Ovary (tissue), 3 donors: Measurements from ENCODE around the gene PTPRG.

Experiments used
- CTCF ChIP-seq, 3 donors: fragments of 450-650 bp in 2 of 3; fragments of 200-600 bp in 1 of 3; IDR thresholded peaks; one replicate each; pipeline versions ENCODE4 v1.5.1 to v1.8.0; 2016 to 2022; ENCODE audit warnings: antibody characterized with exemption in 3 of 3, mild to moderate bottlenecking in 1 of 3
- EP300 ChIP-seq: sonication (generic); formaldehyde crosslinking; IDR thresholded peaks from one replicate; pipeline ENCODE4 v1.6.1; 2017; ENCODE audit warnings: antibody characterized with exemption
- POLR2A ChIP-seq: fragments of 450-650 bp; IDR thresholded peaks from one replicate; pipeline ENCODE4 v1.6.1; 2017; ENCODE audit warnings: antibody characterized with exemption, mild to moderate bottlenecking, moderate library complexity
- donor health status: DM: no; HTN: no; CAD: no.

DNA sequence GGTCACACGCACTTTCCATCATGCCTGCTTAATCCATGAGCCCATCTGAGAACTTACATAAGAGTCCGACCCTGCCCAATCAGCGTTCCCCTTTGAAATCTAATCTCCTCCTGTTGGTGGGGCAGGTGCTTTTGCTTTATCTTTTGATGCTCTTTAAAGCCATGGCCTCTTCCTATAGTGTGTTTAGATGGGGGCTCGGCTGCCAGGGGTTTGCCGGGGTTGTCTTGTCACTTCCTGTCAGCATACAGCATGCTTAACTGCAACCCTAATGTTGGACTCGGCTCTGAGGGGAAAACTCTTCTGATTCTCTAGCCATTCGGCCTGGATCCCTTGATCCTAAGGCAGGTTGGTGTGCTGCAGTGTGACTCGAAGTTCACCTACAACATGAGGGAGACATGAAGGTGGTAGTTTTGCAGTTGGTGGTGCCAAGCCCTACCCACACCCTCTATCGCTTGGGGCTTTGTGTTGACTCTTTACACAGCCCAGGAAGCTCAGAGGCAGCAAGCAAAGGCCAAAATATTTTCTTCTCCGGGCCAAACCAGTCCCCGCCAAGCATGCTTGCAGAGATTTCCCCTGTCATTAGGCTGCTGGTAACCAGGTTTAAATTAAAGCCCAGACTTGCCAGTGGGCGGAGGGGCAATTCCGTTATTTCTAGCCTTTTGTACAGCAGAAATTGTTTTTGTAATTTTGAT is 593.2 kb downstream of the PTPRG start:
- TF ChIP-seq CTCF (IDR thresholded peaks at IDR 0.05) (no peak), POLR2A (no peak), EP300 (no peak)
